Sciatic nerve (tissue), 2 donors: ENCODE measurements around the gene EXOC4. TPM values are rescaled to one million over a fixed set of nuclear protein-coding genes. Genes with fewer than 3 reads are reported as not detected.

ENCODE experiments used
- ATAC-seq: fragments of 200-7000 bp; cut with Tn5 transposase; one replicate; pipeline ENCODE4 v1.9.1; 2020; ENCODE audit warnings: mild to moderate bottlenecking, moderate library complexity
- DNase-seq: peaks from one replicate; pipeline ENCODE4 v3.0.0-alpha.2; 2020; ENCODE audit warnings: low spot score
- intact Hi-C: fragments of 100-400 bp; cut with DNase I; formaldehyde crosslinking; loops from one replicate; pipeline ENCODE4 v1.14.2; 2022
- total RNA-seq: library from RNA; stranded (reverse); fragmentation: NEBNext Ultra II Directional; extraction: Animal tissue kit (Norgen Biotek cat#: 25700); gene quantifications from one replicate; pipeline ENCODE4 v1.2.1, GENCODE V29; 2021
- donor health status: DM: no; HTN: no; CAD: no.
- donor health status: DM: no; HTN: no; CAD: no.

EXOC4 gene
- total RNA-seq, 1 donor from 2014 or later, result 109 TPM

GRCh38 chr7:133510326-133511055 lies 257.6 kb downstream of the EXOC4 start:
- DNase-seq (no peak), ATAC-seq (no peak)
- intact Hi-C loops, result no loop called here

- intact Hi-C loops, result no loop called here
- no peak for ATAC-seq
Observed at GRCh38 chr7:133511252-133511651, 258.4 kb downstream of the EXOC4 start.

GRCh38 chr7:133511708-133512107 lies 258.8 kb downstream of the EXOC4 start:
- no peak for ATAC-seq
- intact Hi-C loops, result no loop called here
- no peak for DNase-seq

More at GRCh38 chr7:133511252-133511651, 258.4 kb downstream of the EXOC4 start:
- no peak for DNase-seq

- DNase-seq (no peak), ATAC-seq (no peak)
- intact Hi-C loops, result no loop called here
Observed at GRCh38 chr7:133512560-133512959, 259.7 kb downstream of the EXOC4 start.

GRCh38 chr7:133513608-133514007 lies 260.7 kb downstream of the EXOC4 start:
- DNase-seq, result no peak
- ATAC-seq, result peak; percentile 93
- intact Hi-C loops, result no loop called here

- no peak for DNase-seq
- intact Hi-C loops, result no loop called here
- no peak for ATAC-seq
Observed at GRCh38 chr7:133514551-133514950, 261.7 kb downstream of the EXOC4 start.

GRCh38 chr7:133517766-133518165 lies 264.9 kb downstream of the EXOC4 start:
- intact Hi-C loops, result no loop called here
- DNase-seq, result no peak
- no peak for ATAC-seq

GRCh38 chr7:133518718-133519117 lies 265.8 kb downstream of the EXOC4 start:
- no peak for ATAC-seq
- no peak for DNase-seq
- intact Hi-C loops, result no loop called here

- intact Hi-C loops, result no loop called here
- no peak for DNase-seq
Observed at GRCh38 chr7:133520248-133520647, 267.4 kb downstream of the EXOC4 start.

GRCh38 chr7:133522501-133522900 lies 269.6 kb downstream of the EXOC4 start:
- intact Hi-C loops, result no loop called here
- no peak for ATAC-seq
- no peak for DNase-seq

More at GRCh38 chr7:133520248-133520647, 267.4 kb downstream of the EXOC4 start:
- ATAC-seq, result no peak

- no peak for DNase-seq
- no peak for ATAC-seq
- intact Hi-C loops, result no loop called here
Observed at GRCh38 chr7:133528796-133529195, 275.9 kb downstream of the EXOC4 start.

GRCh38 chr7:133529861-133530260 lies 277.0 kb downstream of the EXOC4 start:
- no peak for DNase-seq
- no peak for ATAC-seq
- intact Hi-C loops, result no loop called here

- intact Hi-C loops, result no loop called here
- no peak for DNase-seq
- no peak for ATAC-seq
Observed at GRCh38 chr7:133530682-133531081, 277.8 kb downstream of the EXOC4 start.

GRCh38 chr7:133534816-133535215 lies 281.9 kb downstream of the EXOC4 start:
- ATAC-seq, result no peak
- DNase-seq, result no peak
- intact Hi-C loops, result no loop called here

- ATAC-seq (no peak), DNase-seq (no peak)
- intact Hi-C loops, result no loop called here
Observed at GRCh38 chr7:133535308-133535707, 282.4 kb downstream of the EXOC4 start.

- DNase-seq, result no peak
- intact Hi-C loops, result no loop called here
- ATAC-seq, result no peak
Observed at GRCh38 chr7:133536450-133536849, 283.6 kb downstream of the EXOC4 start.

- no peak for ATAC-seq
- intact Hi-C loops, result no loop called here
- no peak for DNase-seq
Observed at GRCh38 chr7:133539016-133539415, 286.1 kb downstream of the EXOC4 start.

GRCh38 chr7:133540096-133540860 lies 287.4 kb downstream of the EXOC4 start:
- DNase-seq (no peak), ATAC-seq (no peak)
- intact Hi-C loops, result no loop called here

GRCh38 chr7:133542209-133542780 lies 289.4 kb downstream of the EXOC4 start:
- intact Hi-C loops, result no loop called here
- ATAC-seq (no peak), DNase-seq (no peak)

- DNase-seq (no peak), ATAC-seq (no peak)
- intact Hi-C loops, result no loop called here
Observed at GRCh38 chr7:133543657-133544056, 290.8 kb downstream of the EXOC4 start.
